Kidney tubule cell (primary cell): ENCODE results near the gene COL7A1.

Source experiments
- DNase-seq: peaks from one replicate; pipeline ENCODE4 v3.0.0-alpha.2; 2018; ENCODE audit warnings: low spot score

COL7A1 gene

GRCh38 chr3:48619541-48620524 is 24.7 kb upstream of the COL7A1 start:
- no peak for DNase-seq

- no peak for DNase-seq
Observed at GRCh38 chr3:48617559-48617958, 22.4 kb upstream of the COL7A1 start.

GRCh38 chr3:48614044-48614443 is 18.9 kb upstream of the COL7A1 start:
- DNase-seq = peak; percentile 49

GRCh38 chr3:48612309-48612708 is 17.2 kb upstream of the COL7A1 start:
- no peak for DNase-seq

- peak; percentile 94 for DNase-seq
Observed at GRCh38 chr3:48609088-48610005, 14.2 kb upstream of the COL7A1 start, which contains the start of gene UQCRC1. Gene UQCRC1, minus strand, starts transcription at chr3:48609646. Its CDS starts 26 bp downstream, at chr3:48609620.

GRCh38 chr3:48607519-48607918 is 12.4 kb upstream of the COL7A1 start:
- DNase-seq = no peak

- DNase-seq = no peak
Observed at GRCh38 chr3:48601622-48601994, 6.5 kb upstream of the COL7A1 start.

GRCh38 chr3:48600711-48601621 is 5.8 kb upstream of the COL7A1 start:
- no peak for DNase-seq

- DNase-seq = no peak
Observed at GRCh38 chr3:48599509-48600285, 4.6 kb upstream of the COL7A1 start.

GRCh38 chr3:48599077-48599501 is 4.0 kb upstream of the COL7A1 start:
- no peak for DNase-seq

GRCh38 chr3:48598323-48599076 is 3.4 kb upstream of the COL7A1 start:
- DNase-seq = peak; percentile 55

GRCh38 chr3:48597408-48597800 is 2.3 kb upstream of the COL7A1 start:
- DNase-seq = no peak

GRCh38 chr3:48596676-48597407 is 1.7 kb upstream of the COL7A1 start:
- no peak for DNase-seq

GRCh38 chr3:48596157-48596556 is 1.0 kb upstream of the COL7A1 start:
- no peak for DNase-seq

- DNase-seq = peak; percentile 99
Observed at GRCh38 chr3:48595526-48596121, 495 bp upstream of the COL7A1 start.

GRCh38 chr3:48594417-48595049 is 596 bp downstream of the COL7A1 start:
- DNase-seq = peak; percentile 35

- DNase-seq = no peak
Observed at GRCh38 chr3:48593337-48593736, 1.8 kb downstream of the COL7A1 start.

- peak; percentile 42 for DNase-seq
Observed at GRCh38 chr3:48592519-48593087, 2.5 kb downstream of the COL7A1 start.
